HTR-8/SVneo (cell line): ENCODE data around the gene PLCXD3.

Experiments
- DNase-seq: peaks from one replicate; pipeline ENCODE4 v3.0.0; 2011; ENCODE audit warnings: low spot score, mixed read lengths; ENCODE audit not compliant: insufficient read length
- FAIRE-seq: peaks from 2 replicates; lab custom pipeline; 2011; peaks lifted over from hg19 to GRCh38; lab: Jason Lieb, UNC

Gene PLCXD3

GRCh38 chr5:41510176-41510831 lies at the start of gene PLCXD3:
Gene PLCXD3 (minus strand): TSS chr5:41510601. CDS start chr5:41510526, 75 bp downstream.
- DNase-seq (no peak), FAIRE-seq (no peak)

- DNase-seq = no peak
- FAIRE-seq = no peak
Measured at GRCh38 chr5:41559184-41559583, 48.8 kb upstream of the PLCXD3 start.

- FAIRE-seq = no peak
Measured at GRCh38 chr5:41558295-41558694, 47.9 kb upstream of the PLCXD3 start.

GRCh38 chr5:41547991-41548390 lies 37.6 kb upstream of the PLCXD3 start:
- DNase-seq = no peak
- FAIRE-seq = no peak

More at GRCh38 chr5:41558295-41558694, 47.9 kb upstream of the PLCXD3 start:
- no peak for DNase-seq

GRCh38 chr5:41542183-41542582 lies 31.8 kb upstream of the PLCXD3 start:
- FAIRE-seq (no peak), DNase-seq (no peak)

GRCh38 chr5:41539454-41539853 lies 29.1 kb upstream of the PLCXD3 start:
- FAIRE-seq (no peak), DNase-seq (no peak)

- DNase-seq (no peak), FAIRE-seq (peak; percentile 62)
Measured at GRCh38 chr5:41537581-41537980, 27.2 kb upstream of the PLCXD3 start.

GRCh38 chr5:41532485-41532884 lies 22.1 kb upstream of the PLCXD3 start:
- DNase-seq (no peak), FAIRE-seq (no peak)

GRCh38 chr5:41527201-41527779 lies 16.9 kb upstream of the PLCXD3 start:
- peak; percentile 88 for FAIRE-seq
- no peak for DNase-seq

GRCh38 chr5:41526699-41527098 lies 16.3 kb upstream of the PLCXD3 start:
- no peak for FAIRE-seq
- DNase-seq = no peak

- no peak for DNase-seq
- no peak for FAIRE-seq
Measured at GRCh38 chr5:41524174-41524573, 13.8 kb upstream of the PLCXD3 start.

- FAIRE-seq = no peak
- no peak for DNase-seq
Measured at GRCh38 chr5:41522193-41522786, 11.9 kb upstream of the PLCXD3 start.

- peak; percentile 4 for FAIRE-seq
Measured at GRCh38 chr5:41519801-41520200, 9.4 kb upstream of the PLCXD3 start.

GRCh38 chr5:41517909-41518308 lies 7.5 kb upstream of the PLCXD3 start:
- DNase-seq (no peak), FAIRE-seq (no peak)

More at GRCh38 chr5:41519801-41520200, 9.4 kb upstream of the PLCXD3 start:
- DNase-seq = no peak

- peak; percentile 16 for FAIRE-seq
- no peak for DNase-seq
Measured at GRCh38 chr5:41511241-41511640, 840 bp upstream of the PLCXD3 start.

- DNase-seq (no peak), FAIRE-seq (peak; percentile 28)
Measured at GRCh38 chr5:41509399-41510175, 814 bp downstream of the PLCXD3 start.

GRCh38 chr5:41508696-41509398 lies 1.6 kb downstream of the PLCXD3 start:
- DNase-seq (no peak), FAIRE-seq (peak; percentile 76)

- no peak for FAIRE-seq
- no peak for DNase-seq
Measured at GRCh38 chr5:41508186-41508585, 2.2 kb downstream of the PLCXD3 start.

- DNase-seq (no peak), FAIRE-seq (no peak)
Measured at GRCh38 chr5:41507501-41507900, 2.9 kb downstream of the PLCXD3 start.

GRCh38 chr5:41503860-41504259 lies 6.5 kb downstream of the PLCXD3 start:
- DNase-seq (no peak), FAIRE-seq (no peak)
